IPS DF 6.9 (cell line): ENCODE data around the gene PTPRN2.

Experiments used
- DNase-seq: peaks from one replicate; pipeline ENCODE4 v3.0.0-alpha.2; 2013; ENCODE audit warnings: low read depth, low spot score
- H3K27ac ChIP-seq: one replicate; pipeline ENCODE4 v1.5.1; 2013; ENCODE audit warnings: low read length, control low read depth
- H3K27me3 ChIP-seq: 2 replicates; pipeline ENCODE4 v1.6.1; 2013; ENCODE audit warnings: mild to moderate bottlenecking, low read length; ENCODE audit not compliant: control insufficient read depth, insufficient read depth
- H3K36me3 ChIP-seq: 2 replicates; pipeline ENCODE4 v1.6.1; 2013; ENCODE audit warnings: low read length; ENCODE audit not compliant: control insufficient read depth, insufficient read depth
- H3K4me1 ChIP-seq: 2 replicates; pipeline ENCODE4 v1.6.1; 2013; ENCODE audit warnings: low read length; ENCODE audit not compliant: control insufficient read depth, insufficient read depth
- H3K4me3 ChIP-seq: 2 replicates; pipeline ENCODE4 v1.5.1; 2013; ENCODE audit warnings: mild to moderate bottlenecking, low read length
- H3K9me3 ChIP-seq: 2 replicates; pipeline ENCODE4 v1.6.1; 2013; ENCODE audit warnings: low read length, inconsistent platforms; ENCODE audit not compliant: control insufficient read depth, insufficient read depth
- WGBS: extraction: QIAGEN DNeasy Blood & Tissue Kit; methylation state at CpG from one replicate; pipeline ENCODE4 v1.1.7; 2013; ENCODE audit warnings: mixed read lengths, missing lambda C conversion rate; ENCODE audit not compliant: insufficient read length, insufficient coverage; 5-methylcytosine and 5-hydroxymethylcytosine counted together

Gene PTPRN2

GRCh38 chr7:158009886-158010285 lies 577.7 kb downstream of the PTPRN2 start:
- Histone ChIP-seq H3K4me1 (no peaks in the 10 kb centered on the region), H3K27ac (no peak overlapping the region), H3K27me3 (no peaks in the 10 kb centered on the region), H3K4me3 (no peak overlapping the region), H3K36me3 (no peaks in the 10 kb centered on the region; the same call in 1 of the 2 replicates), H3K9me3 (peaks cover 15% of the 10 kb centered on the region)
- DNase-seq: no peak
- WGBS: no CpG with 5 or more reads among the region's 9 CpGs

- Histone ChIP-seq H3K27me3 (no peaks in the 10 kb centered on the region), H3K9me3 (peaks cover 19% of the 10 kb centered on the region), H3K4me1 (no peaks in the 10 kb centered on the region), H3K4me3 (no peak overlapping the region), H3K27ac (no peak overlapping the region), H3K36me3 (no peaks in the 10 kb centered on the region; the same call in 1 of the 2 replicates)
- WGBS: no CpG with 5 or more reads among the region's 12 CpGs
- DNase-seq: no peak
Observed at GRCh38 chr7:158008267-158008666, 579.4 kb downstream of the PTPRN2 start.

- Histone ChIP-seq H3K4me1 (no peaks in the 10 kb centered on the region), H3K4me3 (no peak overlapping the region), H3K36me3 (no peaks in the 10 kb centered on the region; the same call in 1 of the 2 replicates), H3K27ac (no peak overlapping the region), H3K27me3 (no peaks in the 10 kb centered on the region), H3K9me3 (peaks cover 19% of the 10 kb centered on the region)
- no CpG with 5 or more reads among the region's 5 CpGs for WGBS
- DNase-seq: no peak
Observed at GRCh38 chr7:158007697-158008257, 579.8 kb downstream of the PTPRN2 start.

- Histone ChIP-seq H3K9me3 (peaks cover 21% of the 10 kb centered on the region), H3K36me3 (no peaks in the 10 kb centered on the region; the same call in 1 of the 2 replicates), H3K4me1 (no peaks in the 10 kb centered on the region), H3K27me3 (no peaks in the 10 kb centered on the region), H3K27ac (no peak overlapping the region), H3K4me3 (no peak overlapping the region)
- DNase-seq: no peak
- WGBS: no CpG with 5 or more reads among the region's 29 CpGs
Observed at GRCh38 chr7:158006841-158007696, 580.6 kb downstream of the PTPRN2 start.

GRCh38 chr7:158005531-158005930 lies 582.1 kb downstream of the PTPRN2 start:
- H3K27me3 ChIP-seq: no peaks in the 10 kb centered on the region
- peaks cover 22% of the 10 kb centered on the region for H3K9me3 ChIP-seq
- WGBS: no CpG with 5 or more reads among the region's 12 CpGs
- H3K4me1 ChIP-seq: no peaks in the 10 kb centered on the region
- no peaks in the 10 kb centered on the region; the same call in 1 of the 2 replicates for H3K36me3 ChIP-seq
- no peak overlapping the region for H3K27ac ChIP-seq
- H3K4me3 ChIP-seq: no peak overlapping the region
- DNase-seq: no peak

- no peak overlapping the region for H3K27ac ChIP-seq
- no CpG with 5 or more reads among the region's 2 CpGs for WGBS
- DNase-seq: no peak
Observed at GRCh38 chr7:158004123-158004490, 583.5 kb downstream of the PTPRN2 start.

GRCh38 chr7:158003441-158004122 lies 584.0 kb downstream of the PTPRN2 start:
- Histone ChIP-seq H3K27me3 (no peaks in the 10 kb centered on the region), H3K4me1 (no peaks in the 10 kb centered on the region), H3K9me3 (peaks cover 26% of the 10 kb centered on the region), H3K4me3 (no peak overlapping the region), H3K36me3 (no peaks in the 10 kb centered on the region; the same call in 1 of the 2 replicates), H3K27ac (no peak overlapping the region)
- WGBS: no CpG with 5 or more reads among the region's 23 CpGs
- DNase-seq: no peak

More at GRCh38 chr7:158004123-158004490, 583.5 kb downstream of the PTPRN2 start:
- H3K4me1 ChIP-seq: no peaks in the 10 kb centered on the region
- H3K9me3 ChIP-seq: peaks cover 24% of the 10 kb centered on the region
- H3K4me3 ChIP-seq: no peak overlapping the region
- no peaks in the 10 kb centered on the region for H3K27me3 ChIP-seq
- H3K36me3 ChIP-seq: no peaks in the 10 kb centered on the region; the same call in 1 of the 2 replicates

- no peaks in the 10 kb centered on the region for H3K4me1 ChIP-seq
- H3K27ac ChIP-seq: no peak overlapping the region
- WGBS: no CpG with 5 or more reads among the region's 17 CpGs
- H3K4me3 ChIP-seq: no peak overlapping the region
- H3K36me3 ChIP-seq: no peaks in the 10 kb centered on the region; the same call in 1 of the 2 replicates
- peaks cover 26% of the 10 kb centered on the region for H3K9me3 ChIP-seq
- H3K27me3 ChIP-seq: no peaks in the 10 kb centered on the region
- no peak for DNase-seq
Observed at GRCh38 chr7:158002486-158003080, 585.0 kb downstream of the PTPRN2 start.

GRCh38 chr7:158001621-158002320 lies 585.9 kb downstream of the PTPRN2 start:
- no peak overlapping the region for H3K4me3 ChIP-seq
- H3K27ac ChIP-seq: no peak overlapping the region
- DNase-seq: no peak
- WGBS: no CpG with 5 or more reads among the region's 28 CpGs
- H3K27me3 ChIP-seq: no peaks in the 10 kb centered on the region
- H3K36me3 ChIP-seq: no peaks in the 10 kb centered on the region; the same call in 1 of the 2 replicates
- peaks cover 25% of the 10 kb centered on the region for H3K9me3 ChIP-seq
- H3K4me1 ChIP-seq: no peaks in the 10 kb centered on the region
